GM12874 (cell line): ENCODE results near the gene ZC2HC1C.

ENCODE experiments used
- TF ChIP-seq, protein P1 (sequence below): IDR thresholded peaks from 2 replicates; pipeline ENCODE4 v1.5.1; 2011; ENCODE audit warnings: low read depth, mild to moderate bottlenecking, control low read depth, low read length, moderate library complexity; ENCODE audit not compliant: insufficient read depth

Gene ZC2HC1C

DNA sequence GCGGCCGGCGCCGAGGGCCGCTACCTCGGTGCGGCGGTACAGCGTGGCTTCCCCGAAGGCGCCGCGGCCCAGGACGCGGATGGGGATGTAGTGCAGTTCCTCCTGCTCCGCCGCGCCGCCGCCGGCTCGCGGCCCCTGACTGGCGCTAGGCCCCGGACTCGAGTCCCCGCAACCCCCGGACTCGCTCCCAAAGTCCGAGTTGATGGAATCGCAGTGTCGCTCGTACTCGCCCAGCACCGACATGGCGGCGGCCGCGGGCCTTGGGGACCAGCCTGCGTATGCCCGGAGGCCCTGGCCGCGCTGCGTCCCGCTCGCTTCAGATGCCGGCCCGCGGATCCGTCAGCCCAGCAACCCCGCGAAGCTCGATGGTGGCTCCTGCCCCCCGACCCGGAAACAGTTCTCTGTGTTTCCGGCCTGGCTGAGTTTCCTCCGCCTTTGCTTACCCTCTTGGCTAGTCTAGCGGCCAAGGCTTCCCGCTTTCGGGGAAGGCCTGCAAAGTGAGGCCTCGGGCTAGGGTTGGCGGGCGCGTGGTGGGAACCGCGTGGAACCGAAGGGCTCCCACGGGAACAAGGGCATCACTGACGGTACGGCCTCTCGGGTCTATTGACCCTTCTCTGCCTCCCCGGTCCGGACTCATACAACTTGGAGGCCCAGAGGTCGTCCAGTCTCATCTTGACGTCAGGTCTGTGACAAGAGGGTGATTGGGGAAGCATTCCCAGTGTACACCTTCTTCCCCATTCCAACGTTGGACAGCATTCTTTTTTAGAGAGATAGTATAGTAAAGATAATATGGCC lies 57.4 kb downstream of the ZC2HC1C start, which contains the start of gene NEK9:
Gene NEK9, minus strand, starts transcription at position 370 of the 795 bp plus-strand sequence. Its CDS starts 127 bp downstream, at position 243.
- TF ChIP-seq, protein P1, sequence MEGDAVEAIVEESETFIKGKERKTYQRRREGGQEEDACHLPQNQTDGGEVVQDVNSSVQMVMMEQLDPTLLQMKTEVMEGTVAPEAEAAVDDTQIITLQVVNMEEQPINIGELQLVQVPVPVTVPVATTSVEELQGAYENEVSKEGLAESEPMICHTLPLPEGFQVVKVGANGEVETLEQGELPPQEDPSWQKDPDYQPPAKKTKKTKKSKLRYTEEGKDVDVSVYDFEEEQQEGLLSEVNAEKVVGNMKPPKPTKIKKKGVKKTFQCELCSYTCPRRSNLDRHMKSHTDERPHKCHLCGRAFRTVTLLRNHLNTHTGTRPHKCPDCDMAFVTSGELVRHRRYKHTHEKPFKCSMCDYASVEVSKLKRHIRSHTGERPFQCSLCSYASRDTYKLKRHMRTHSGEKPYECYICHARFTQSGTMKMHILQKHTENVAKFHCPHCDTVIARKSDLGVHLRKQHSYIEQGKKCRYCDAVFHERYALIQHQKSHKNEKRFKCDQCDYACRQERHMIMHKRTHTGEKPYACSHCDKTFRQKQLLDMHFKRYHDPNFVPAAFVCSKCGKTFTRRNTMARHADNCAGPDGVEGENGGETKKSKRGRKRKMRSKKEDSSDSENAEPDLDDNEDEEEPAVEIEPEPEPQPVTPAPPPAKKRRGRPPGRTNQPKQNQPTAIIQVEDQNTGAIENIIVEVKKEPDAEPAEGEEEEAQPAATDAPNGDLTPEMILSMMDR: no peak

DNA sequence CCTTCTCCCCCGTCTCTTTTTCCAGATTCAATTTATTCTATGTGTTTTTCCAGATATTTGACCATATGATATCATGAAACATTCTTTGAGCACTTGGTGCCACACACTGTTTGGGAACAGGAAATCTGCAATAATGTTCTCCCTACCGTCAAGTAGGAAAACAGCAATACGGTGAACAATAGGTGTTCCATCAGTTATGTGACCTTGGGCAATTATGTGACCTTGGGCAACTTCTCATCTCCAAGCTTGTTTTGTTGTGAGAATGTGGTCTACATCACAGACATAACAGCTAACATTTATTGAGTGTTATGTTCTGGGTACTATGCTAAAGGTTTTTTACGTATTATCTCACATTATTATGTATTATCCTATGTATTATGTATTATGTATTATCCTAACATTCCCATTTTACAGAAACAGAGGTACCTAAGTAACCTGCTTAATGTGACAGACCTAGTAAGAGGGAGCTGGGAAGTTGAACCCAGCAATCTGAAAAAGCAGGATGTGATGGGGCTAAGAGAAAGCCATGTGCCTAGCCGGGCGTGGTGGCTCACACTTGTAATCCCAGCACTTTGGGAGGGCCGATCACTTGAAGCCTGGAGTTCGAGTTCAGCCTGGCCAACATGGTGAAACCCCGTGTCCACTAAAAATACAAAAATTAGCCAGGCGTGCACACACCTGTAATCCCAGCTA lies 58.6 kb downstream of the ZC2HC1C start:
- TF ChIP-seq, protein P1: no peak

DNA sequence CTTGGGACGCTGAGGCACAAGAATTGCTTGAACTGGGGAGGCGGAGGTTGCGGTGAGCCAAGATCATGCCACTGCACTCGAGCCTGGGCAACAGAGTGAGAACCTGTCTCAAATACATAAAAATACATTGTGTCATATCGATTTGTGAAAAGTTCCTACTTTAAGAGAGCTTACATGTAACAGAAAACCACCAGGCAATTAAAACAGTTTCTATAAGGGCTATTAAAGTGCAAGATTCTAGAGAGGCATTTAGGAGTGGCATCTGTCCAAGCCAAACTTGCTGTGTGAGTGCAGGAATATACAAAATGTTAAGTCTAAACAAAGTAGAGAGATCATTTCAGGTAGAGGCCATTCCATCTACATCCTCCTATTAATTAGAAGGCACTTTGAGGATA lies 59.2 kb downstream of the ZC2HC1C start:
- TF ChIP-seq, protein P1: no peak
